ENCODE results near the gene NECAB2.

DNA sequence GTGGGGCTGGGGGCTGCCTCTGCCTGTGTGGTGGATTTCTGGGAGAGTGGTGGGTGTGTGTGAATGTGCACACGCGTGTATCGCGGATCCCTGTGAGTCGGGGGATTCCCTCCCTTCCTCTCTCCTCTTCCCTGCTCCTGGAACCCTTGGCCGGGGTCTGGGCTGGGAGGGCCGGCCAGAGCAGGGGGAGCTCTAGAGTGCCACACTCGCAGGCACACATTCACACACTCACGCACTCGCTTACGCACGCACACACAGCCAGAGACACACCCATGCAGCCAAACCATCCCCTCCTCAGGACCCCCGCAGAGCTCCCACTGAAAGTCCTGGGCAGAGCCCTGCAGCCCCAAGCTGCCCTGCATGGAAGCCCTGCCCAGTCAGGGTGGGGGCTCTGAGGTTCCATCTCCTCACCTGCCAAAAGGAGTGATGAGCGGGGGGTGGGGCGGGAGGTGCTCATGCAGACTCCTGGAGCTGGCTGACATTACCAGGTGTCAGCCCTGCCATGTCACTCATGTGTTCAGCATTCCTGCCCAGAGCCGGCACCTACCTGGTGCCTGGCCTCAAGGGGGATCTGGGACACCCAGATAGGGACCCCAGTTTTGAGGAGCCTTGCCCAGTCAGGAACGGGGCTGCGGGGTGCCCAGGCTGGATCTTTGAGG lies 1.9 kb downstream of the NECAB2 start:
- TF ChIP-seq, protein P1, sequence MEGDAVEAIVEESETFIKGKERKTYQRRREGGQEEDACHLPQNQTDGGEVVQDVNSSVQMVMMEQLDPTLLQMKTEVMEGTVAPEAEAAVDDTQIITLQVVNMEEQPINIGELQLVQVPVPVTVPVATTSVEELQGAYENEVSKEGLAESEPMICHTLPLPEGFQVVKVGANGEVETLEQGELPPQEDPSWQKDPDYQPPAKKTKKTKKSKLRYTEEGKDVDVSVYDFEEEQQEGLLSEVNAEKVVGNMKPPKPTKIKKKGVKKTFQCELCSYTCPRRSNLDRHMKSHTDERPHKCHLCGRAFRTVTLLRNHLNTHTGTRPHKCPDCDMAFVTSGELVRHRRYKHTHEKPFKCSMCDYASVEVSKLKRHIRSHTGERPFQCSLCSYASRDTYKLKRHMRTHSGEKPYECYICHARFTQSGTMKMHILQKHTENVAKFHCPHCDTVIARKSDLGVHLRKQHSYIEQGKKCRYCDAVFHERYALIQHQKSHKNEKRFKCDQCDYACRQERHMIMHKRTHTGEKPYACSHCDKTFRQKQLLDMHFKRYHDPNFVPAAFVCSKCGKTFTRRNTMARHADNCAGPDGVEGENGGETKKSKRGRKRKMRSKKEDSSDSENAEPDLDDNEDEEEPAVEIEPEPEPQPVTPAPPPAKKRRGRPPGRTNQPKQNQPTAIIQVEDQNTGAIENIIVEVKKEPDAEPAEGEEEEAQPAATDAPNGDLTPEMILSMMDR (conservative IDR thresholded peaks at IDR 0.05 in 1 of 2, IDR thresholded peaks at IDR 0.05 in 1 of 2; ENCODE audit: extremely low read depth in 1 of 2, insufficient read depth in 1 of 2, low read depth in 1 of 2, low read length in 2 of 2): no peak
- no peak for TF ChIP-seq EZH2 (IDR thresholded peaks at IDR 0.05; ENCODE audit: borderline replicate concordance, low read length)

Measured in mammary epithelial cell (primary cell).